ENCODE results near the gene CCNC. TPM values are rescaled to one million over a fixed set of nuclear protein-coding genes. Genes with fewer than 3 reads are reported as not detected.

CCNC gene
- total and polyA plus RNA-seq, 2 of the 13 experiments (the other 11 are each of a cell fraction or from before 2014, with no cell fraction given): 69.6 to 141 TPM

GRCh38 chr6:99588618-99589289 is 20.3 kb upstream of the CCNC start (continued):
- no peak for TF ChIP-seq EP300 (IDR thresholded peaks at IDR 0.05; ENCODE audit: low read depth in 2 of 2, low read length in 2 of 2)
- TF ChIP-seq EP300 (CRISPR knock-in tag; IDR thresholded peaks at IDR 0.05; ENCODE audit: borderline replicate concordance): peak; percentile 42; the same call in 1 of the 2 replicates
- TF ChIP-seq MYPOP (CRISPR knock-in tag; IDR thresholded peaks at IDR 0.05): peak; percentile 96
- 0 out of 2 replicates have a peak, but pooled peaks have one; percentile 34 for TF ChIP-seq ZSCAN21 (CRISPR knock-in tag; IDR thresholded peaks at IDR 0.05; ENCODE audit: borderline replicate concordance)
- 0 out of 2 replicates have a peak, but pooled peaks have one; percentile 47 for TF ChIP-seq ZFP90 (CRISPR knock-in tag; IDR thresholded peaks at IDR 0.05; ENCODE audit: borderline replicate concordance)
- TF ChIP-seq IRF2 (CRISPR knock-in tag; IDR thresholded peaks at IDR 0.05): no peak
- 0 out of 2 replicates have a peak, but pooled peaks have one; percentile 39 for TF ChIP-seq ZNF619 (CRISPR knock-in tag; IDR thresholded peaks at IDR 0.05)
- TF ChIP-seq ZFP91 (CRISPR knock-in tag; IDR thresholded peaks at IDR 0.05; ENCODE audit: borderline replicate concordance): peak; percentile 70; the same call in 1 of the 2 replicates
- TF ChIP-seq FOXJ3 (CRISPR knock-in tag; IDR thresholded peaks at IDR 0.05; ENCODE audit: borderline replicate concordance): peak; percentile 39; the same call in 1 of the 2 replicates
- TF ChIP-seq KDM2A (CRISPR knock-in tag; IDR thresholded peaks at IDR 0.05; ENCODE audit: borderline replicate concordance, low read depth): peak; percentile 78
- peak; percentile 87 for TF ChIP-seq HNRNPLL (IDR thresholded peaks at IDR 0.05; ENCODE audit: low read depth, low read length, poor library complexity, severe bottlenecking)
- TF ChIP-seq ZNF839 (CRISPR knock-in tag; IDR thresholded peaks at IDR 0.05; ENCODE audit: borderline replicate concordance): peak; percentile 23; the same call in 1 of the 2 replicates
- no peak for TF ChIP-seq ZNF547 (CRISPR knock-in tag; IDR thresholded peaks at IDR 0.05)
- TF ChIP-seq ZHX1 (CRISPR knock-in tag; IDR thresholded peaks at IDR 0.05; ENCODE audit: low read depth): no peak
- no peak for TF ChIP-seq PPARG (CRISPR knock-in tag; conservative IDR thresholded peaks at IDR 0.05)
- TF ChIP-seq HMG20B (CRISPR knock-in tag; conservative IDR thresholded peaks at IDR 0.05): no peak
- no peak for TF ChIP-seq ZBTB42 (CRISPR knock-in tag; IDR thresholded peaks at IDR 0.05)
- TF ChIP-seq ZBED4 (CRISPR knock-in tag; IDR thresholded peaks at IDR 0.05; ENCODE audit: borderline replicate concordance): peak; percentile 50; the same call in 1 of the 2 replicates
- no peak for TF ChIP-seq ZNF350 (CRISPR knock-in tag; IDR thresholded peaks at IDR 0.05; ENCODE audit: borderline replicate concordance, low read depth)
